Medulla oblongata (tissue), 1 donor: ENCODE measurements around the gene MUSK.

Experiments used
- DNase-seq: peaks from one replicate; pipeline ENCODE4 v3.0.0-alpha.2; 2015; ENCODE audit errors: extremely low spot score

MUSK gene

GRCh38 chr9:110668570-110669167 is at the start of gene MUSK:
Gene MUSK (plus strand): TSS chr9:110668791. CDS start chr9:110668905, 114 bp downstream.
- DNase-seq, result no peak

- no peak for DNase-seq
Measured at GRCh38 chr9:110619831-110620230, 48.8 kb upstream of the MUSK start.

DNA sequence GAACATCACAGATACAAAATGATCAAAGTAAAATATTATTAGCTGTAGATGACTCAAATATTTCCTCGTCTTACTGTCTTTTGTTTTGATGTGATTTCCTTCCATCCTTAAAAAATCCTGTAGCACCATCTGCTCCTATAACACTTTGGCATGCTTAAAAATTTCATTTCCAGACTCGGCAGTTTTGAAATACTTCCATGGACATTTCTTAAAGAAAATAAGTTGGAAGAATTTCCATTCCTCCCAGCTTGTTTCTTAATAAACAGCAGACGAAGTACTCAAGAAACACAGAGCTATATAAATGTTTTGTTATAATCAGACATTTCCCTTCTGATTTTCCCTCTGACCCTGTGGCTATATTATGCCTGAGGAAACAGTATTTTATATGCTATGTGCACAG is 47.9 kb upstream of the MUSK start:
- no peak for DNase-seq

DNA sequence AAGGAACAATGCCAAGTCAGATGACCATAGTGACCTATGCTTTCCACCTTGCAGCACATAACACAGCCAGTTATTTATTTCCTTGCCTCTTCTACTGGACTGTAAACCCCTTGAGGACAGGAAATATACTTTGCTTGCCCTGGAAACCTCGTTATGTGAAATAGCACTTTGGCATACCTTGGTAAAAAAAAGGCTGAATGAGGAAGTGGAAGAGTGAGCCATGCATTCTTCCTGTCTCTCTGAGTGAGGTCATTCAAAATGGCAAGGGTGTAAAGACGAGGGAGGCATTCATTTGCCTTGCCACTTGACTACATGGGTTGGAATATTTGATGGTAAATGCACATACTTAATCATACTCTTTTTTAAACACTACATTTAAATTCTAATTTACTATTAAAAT is 46.2 kb upstream of the MUSK start:
- no peak for DNase-seq

- peak; percentile 87 for DNase-seq
Measured at GRCh38 chr9:110623462-110624025, 45.0 kb upstream of the MUSK start.

GRCh38 chr9:110626101-110626829 is 42.3 kb upstream of the MUSK start:
- DNase-seq, result no peak

GRCh38 chr9:110635589-110635988 is 33.0 kb upstream of the MUSK start:
- no peak for DNase-seq

DNA sequence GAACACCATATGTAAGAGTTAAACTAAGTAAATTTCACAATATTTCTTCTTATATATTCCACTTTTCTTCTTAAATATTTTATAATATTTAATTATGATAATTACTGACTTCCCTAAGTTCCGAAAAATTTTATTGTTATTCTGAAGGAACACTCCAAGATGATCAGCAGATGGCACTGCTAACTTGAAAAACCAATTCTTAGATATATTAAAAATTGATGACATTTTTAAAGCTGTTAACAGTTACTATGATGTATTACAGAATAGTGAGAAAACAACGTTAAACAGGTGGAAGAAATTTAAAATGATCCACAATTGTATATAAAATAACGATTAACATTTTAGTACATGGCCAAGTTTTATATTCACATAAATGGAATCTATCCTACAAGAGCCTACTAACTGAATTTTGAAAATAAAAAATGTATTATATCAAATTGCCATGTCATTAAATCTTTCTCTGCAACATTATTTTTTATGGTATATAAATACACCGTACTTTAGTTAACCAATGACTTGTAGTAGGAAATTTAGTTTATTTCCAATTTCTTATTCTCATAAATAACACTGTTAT is 30.1 kb upstream of the MUSK start:
- peak; percentile 52 for DNase-seq

- no peak for DNase-seq
Measured at GRCh38 chr9:110640736-110641135, 27.9 kb upstream of the MUSK start.

DNA sequence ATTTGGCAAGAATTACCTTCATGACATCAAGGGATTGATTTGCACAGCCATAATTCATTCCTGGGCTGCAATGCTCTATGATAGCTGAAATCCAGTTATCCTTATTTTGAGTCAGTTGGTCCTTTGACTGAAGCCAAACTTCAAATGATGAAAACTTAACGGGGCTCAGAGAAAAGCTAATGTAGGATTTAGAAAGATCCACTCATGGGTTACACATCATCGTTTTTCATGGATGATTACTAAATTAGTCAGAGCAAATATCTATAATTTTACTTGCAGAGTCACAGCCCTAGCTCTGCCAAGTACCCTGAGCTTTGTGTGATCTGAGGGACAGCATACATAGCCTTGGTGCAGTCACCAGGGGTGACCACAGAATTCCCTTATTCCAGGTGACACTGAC is 27.3 kb upstream of the MUSK start:
- no peak for DNase-seq

GRCh38 chr9:110648696-110649095 is 19.9 kb upstream of the MUSK start:
- DNase-seq, result no peak

- DNase-seq, result peak; percentile 19
Measured at GRCh38 chr9:110650261-110650660, 18.3 kb upstream of the MUSK start.

DNA sequence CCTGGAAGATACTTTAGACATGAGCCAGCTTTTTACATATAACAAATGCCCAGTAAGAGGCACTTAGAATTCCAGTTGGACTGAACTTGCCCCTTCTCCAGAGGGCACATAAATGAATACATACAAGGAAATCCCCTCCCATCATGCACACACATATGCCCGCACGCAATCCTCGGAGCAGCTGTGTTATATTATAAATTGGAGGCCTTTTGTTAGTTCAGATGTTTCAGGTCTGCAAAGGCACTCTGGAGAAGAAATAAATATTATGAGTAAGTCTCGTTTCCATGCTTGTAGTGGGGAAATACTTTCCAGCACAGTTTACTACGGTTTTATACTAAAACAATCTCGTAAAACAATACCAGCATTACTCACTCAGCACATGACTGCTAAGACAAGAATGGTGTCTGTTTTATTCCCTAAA is 17.6 kb upstream of the MUSK start:
- peak; percentile 78 for DNase-seq

DNA sequence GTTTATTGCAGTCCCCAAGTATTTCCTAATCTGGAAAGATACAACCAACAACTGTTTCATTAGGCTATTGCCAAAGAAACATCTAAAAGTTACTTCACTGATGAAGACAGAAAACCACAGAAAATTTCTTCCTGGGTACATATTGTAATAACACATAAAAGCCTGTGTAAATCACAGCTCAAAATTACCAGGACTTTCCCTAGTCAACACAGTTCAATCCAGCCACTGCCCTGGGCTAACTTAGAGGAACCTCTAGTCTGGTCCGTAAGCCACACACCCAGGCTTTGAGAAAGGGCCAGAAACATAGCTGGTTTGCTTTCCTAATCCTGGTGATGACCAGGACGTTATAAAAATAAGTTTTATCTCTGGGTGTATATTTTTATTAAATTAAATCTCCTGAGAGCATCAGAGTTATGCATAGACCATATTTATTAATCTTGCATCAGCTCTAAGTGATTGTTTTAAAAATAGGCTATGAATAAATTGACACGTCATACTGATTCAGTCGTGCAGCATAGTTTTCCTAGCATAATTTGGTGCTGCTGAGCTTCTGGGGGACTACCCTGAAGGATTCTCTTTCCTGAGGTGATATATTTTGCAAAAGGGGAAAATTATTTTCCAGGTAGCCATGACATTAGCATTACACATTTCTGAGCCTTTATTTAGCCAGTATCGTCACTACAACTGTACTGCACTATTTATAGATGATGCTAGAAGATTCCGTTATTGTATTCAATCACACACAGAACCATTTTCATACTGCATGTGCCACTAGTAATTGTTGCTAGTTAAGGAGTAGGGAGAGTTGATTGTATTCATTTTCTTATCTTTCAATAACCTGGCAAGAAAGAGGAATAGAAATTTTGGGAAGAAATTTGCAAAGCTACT is 12.6 kb upstream of the MUSK start:
- DNase-seq, result no peak

DNA sequence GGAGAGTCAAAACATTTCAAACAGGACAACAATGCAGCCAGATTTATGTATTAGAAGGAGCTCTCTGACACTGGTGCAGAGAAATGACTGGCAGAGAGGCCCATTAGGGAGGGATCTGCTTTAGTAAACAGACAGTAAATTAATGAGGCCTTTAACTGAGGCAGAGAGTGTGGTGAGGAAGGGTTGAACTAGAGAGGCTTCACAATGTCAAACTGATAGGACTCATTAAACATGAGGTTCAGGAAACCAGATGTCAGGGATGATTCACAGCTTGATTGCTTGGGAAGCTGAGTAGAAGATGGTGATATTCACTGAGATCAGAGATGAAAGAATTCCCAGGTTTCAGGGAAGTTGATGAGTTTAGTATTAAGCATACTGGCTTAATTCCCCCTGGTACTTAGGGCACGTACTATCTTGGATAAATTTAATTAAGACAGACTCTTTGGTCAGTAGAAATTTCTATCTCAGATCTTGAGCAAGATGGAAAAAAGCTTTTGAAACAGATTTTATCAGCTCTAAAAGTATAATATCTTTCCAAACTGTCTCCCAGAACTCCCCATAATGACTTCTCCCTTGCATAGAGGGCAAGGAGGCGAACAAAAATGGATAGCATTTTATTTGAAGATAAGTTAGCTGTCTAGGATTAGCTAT is 8.6 kb upstream of the MUSK start:
- no peak for DNase-seq

DNA sequence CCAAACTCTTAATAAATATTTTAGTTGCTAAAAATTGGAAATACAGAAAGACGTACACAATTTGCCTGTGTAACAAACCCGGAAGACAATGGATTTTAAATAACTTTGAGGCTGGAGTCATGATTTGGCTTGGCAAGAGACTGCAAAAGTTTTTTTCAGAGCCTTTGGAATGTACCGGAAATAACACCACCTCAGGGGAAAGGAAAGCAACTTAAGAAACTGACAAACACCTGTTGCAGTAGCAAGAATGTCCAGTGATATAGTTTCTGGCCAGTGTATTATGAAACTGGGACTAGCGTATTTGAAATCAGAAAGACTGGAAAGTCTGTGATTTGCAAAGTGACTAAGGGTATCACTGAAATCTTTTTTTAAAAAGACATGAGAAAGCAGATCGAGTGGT is 842 bp downstream of the MUSK start:
- no peak for DNase-seq

- DNase-seq, result no peak
Measured at GRCh38 chr9:110671849-110672248, 3.3 kb downstream of the MUSK start.

- DNase-seq, result no peak
Measured at GRCh38 chr9:110672873-110673510, 4.4 kb downstream of the MUSK start.

- no peak for DNase-seq
Measured at GRCh38 chr9:110687497-110687896, 18.9 kb downstream of the MUSK start.

GRCh38 chr9:110688329-110688728 is 19.7 kb downstream of the MUSK start:
- no peak for DNase-seq

DNA sequence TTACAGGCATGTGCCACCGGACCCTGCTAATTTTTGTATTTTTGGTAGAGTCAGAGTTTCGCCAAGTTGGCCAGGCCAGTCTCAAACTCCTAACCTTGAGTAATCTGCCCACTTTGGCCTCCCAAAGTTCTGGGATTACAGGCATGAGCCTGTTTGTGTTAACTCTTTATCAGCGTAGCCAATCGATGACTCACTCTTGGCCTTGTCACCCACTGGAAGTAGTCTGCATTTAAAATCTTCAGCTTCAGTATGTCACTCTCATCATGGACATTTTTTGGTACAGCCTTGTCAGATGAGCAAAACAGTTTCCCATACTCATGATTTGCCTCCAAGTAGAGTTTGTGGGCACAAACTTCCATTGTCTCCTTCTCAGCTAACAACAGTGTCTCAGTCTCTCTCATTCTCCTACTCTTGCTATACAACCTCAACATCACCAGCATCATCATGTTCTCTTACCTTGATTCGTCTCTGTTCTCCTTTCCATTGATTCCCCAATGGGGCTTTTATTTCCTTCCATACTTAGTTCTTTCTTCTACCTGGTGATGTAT is 22.5 kb downstream of the MUSK start:
- no peak for DNase-seq
